Measurements from ENCODE around the gene MMP14.

GRCh38 chr14:22841769-22842168 is 5.4 kb downstream of the MMP14 start:
- no peak for TF ChIP-seq GATA2 (IDR thresholded peaks at IDR 0.05; ENCODE audit: low read depth, low read length)
- no peak for TF ChIP-seq GATA3 (IDR thresholded peaks at IDR 0.05; ENCODE audit: low read depth, low read length)
